Measurements from ENCODE around the gene TRPC4AP.
A peak's percentile ranks its signal among the peaks of the same experiment; 100 is the strongest.
"Not testable (repeated sequence)": the region's sequence is repeated elsewhere in the genome, so short reads cannot be mapped to it uniquely, and the experiment has no call there.

Gene TRPC4AP

DNA sequence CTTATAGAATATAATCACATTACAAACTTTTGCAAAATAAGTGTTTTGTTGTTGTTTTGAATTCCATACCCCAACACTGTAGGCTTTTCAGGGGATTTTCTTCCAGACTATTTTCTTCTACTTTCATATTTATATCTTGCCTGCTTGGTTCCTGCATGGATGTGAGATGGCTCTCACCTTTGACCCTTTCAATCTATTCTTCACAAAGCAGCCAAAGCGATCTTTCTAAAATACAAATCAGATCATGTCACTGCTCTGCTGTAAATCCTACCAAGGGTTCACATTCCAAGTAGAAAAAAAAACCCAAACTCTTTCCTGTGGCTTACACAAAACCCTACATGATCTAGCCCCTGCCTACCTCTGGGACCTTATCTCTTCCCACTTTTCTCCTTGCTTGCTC is 25.0 kb upstream of the TRPC4AP start:
- DNase-seq (ENCODE audit: low read depth) = no peak
- no peak for TF ChIP-seq CTCF (IDR thresholded peaks at IDR 0.05; ENCODE audit: low read length, missing control alignments)
- no peak overlapping the region for H3K4me3 ChIP-seq (replicated peaks; ENCODE audit: low read depth, low read length)

- no peak for DNase-seq (ENCODE audit: low read depth)
- H3K4me3 ChIP-seq (replicated peaks; ENCODE audit: low read depth, low read length) = no peak overlapping the region
- TF ChIP-seq CTCF (IDR thresholded peaks at IDR 0.05; ENCODE audit: low read length, missing control alignments) = no peak
Measured at GRCh38 chr20:35117196-35117595, 24.6 kb upstream of the TRPC4AP start.

- H3K4me3 ChIP-seq (replicated peaks; ENCODE audit: low read depth, low read length) = no peak overlapping the region
- no peak for TF ChIP-seq CTCF (IDR thresholded peaks at IDR 0.05; ENCODE audit: low read length, missing control alignments)
- DNase-seq (ENCODE audit: low read depth) = no peak
Measured at GRCh38 chr20:35116258-35116657, 23.7 kb upstream of the TRPC4AP start.

DNA sequence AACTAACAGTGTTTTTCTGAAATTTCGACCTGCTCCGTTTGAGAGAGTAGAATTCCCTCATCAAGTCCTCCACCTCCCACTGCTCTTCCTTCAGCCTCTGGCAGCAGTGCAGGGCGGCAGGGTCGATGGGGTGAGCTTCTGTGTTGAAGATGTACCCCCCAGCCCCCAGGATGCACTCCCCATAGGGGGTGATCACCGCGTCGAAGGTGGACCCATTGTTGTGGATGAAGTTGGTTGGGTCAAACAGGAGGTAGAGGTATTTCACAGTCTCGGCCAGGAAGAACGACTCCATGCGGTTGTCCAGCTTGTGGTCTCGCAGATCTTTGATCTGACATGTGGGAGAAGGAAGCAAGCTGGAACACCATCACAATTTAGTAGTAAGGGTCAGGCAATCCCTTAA is 23.0 kb upstream of the TRPC4AP start:
- DNase-seq (ENCODE audit: low read depth) = no peak
- no peak for TF ChIP-seq CTCF (IDR thresholded peaks at IDR 0.05; ENCODE audit: low read length, missing control alignments)
- H3K4me3 ChIP-seq (replicated peaks; ENCODE audit: low read depth, low read length) = no peak overlapping the region

GRCh38 chr20:35112276-35112675 is 19.7 kb upstream of the TRPC4AP start:
- H3K4me3 ChIP-seq (replicated peaks; ENCODE audit: low read depth, low read length); DNase-seq (ENCODE audit: low read depth): not testable (repeated sequence)

GRCh38 chr20:35111141-35111888 is 18.7 kb upstream of the TRPC4AP start:
- TF ChIP-seq CTCF (IDR thresholded peaks at IDR 0.05; ENCODE audit: low read length, missing control alignments) = no peak

DNA sequence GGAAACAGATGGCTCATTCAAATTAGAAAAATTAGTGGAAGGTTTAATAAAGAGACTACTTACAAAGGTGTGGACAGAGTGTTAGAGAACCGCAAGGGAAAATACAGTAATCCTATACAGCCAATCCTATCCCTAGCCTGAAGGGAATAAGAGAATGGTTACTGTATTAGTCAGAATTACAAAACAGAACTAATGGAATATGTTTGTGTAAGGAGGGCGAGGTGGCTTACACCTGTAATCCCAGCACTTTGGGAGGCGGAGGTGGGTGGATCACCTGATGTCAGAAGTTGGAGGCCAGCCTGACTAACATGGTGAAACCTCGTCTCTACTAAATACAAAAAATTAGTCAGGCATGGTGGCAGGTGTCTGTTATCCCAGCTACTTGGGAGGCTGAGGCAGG is 16.3 kb upstream of the TRPC4AP start:
- DNase-seq (ENCODE audit: low read depth) = no peak
- TF ChIP-seq CTCF (IDR thresholded peaks at IDR 0.05; ENCODE audit: low read length, missing control alignments) = no peak
- H3K4me3 ChIP-seq (replicated peaks; ENCODE audit: low read depth, low read length) = no peak overlapping the region

More at GRCh38 chr20:35111141-35111888, 18.7 kb upstream of the TRPC4AP start:
- DNase-seq (ENCODE audit: low read depth) = peak; percentile 61
- H3K4me3 ChIP-seq (replicated peaks; ENCODE audit: low read depth, low read length) = no peak overlapping the region
